NCI-H2171 treated with DMSO at 0.1 percent for 48 hours (cell line): ENCODE measurements around the gene TXNL1.
A peak's percentile ranks its signal among the peaks of the same experiment; 100 is the strongest.
"Not testable (repeated sequence)": the region's sequence is repeated elsewhere in the genome, so short reads cannot be mapped to it uniquely, and the experiment has no call there.

Experiments
- DNase-seq: peaks from one replicate; lab custom pipeline; 2025; lab: John Stamatoyannopoulos, UW

TXNL1 gene

DNA sequence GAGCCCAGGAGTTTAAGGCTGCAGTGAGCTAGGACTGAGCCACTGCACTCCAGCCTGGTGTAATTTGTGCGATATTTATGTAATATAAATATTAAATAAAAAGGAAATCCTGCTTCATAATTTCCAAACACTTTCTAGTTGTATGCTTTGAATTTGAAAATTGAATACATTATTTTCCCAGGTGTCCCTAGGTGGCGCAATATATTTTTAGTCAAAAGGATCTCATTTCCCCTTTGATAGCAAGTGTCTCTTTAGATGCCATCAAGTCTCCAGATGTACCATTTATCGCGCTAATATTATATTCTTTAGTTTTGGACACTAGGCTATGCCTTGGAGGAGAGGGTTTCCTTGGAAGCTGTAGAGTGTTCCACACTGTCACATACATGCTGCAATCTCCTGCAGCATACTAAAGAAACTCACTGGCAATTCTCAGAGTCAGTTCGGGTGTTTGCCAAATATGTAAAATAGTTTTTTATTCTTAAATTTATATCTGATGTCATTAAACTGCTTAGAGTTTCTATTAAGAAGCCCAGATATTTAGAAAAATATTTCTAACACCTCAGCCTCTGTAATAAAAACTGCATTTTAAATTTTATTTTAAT, 7.1 kb upstream of the TXNL1 start:
- DNase-seq, result peak; percentile 23

DNA sequence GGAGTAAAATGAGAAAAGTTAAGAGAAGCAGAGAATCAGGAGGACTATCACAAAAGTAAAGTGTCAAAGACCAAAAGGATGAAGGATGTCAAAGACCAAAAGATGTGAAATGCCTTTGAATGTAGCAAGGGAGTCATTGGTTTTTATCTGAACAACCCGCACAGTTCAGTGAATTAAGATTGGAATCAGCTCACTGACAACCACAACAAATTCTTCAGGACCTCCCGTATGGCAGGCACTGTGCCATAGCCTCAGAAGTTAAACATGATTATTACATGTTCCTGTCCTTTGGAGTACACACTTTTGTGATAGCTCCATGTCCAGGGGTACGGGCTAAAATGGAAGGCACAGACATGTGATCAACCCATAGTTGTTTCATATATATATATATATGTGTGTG, 5.0 kb upstream of the TXNL1 start:
- DNase-seq, result no peak

DNA sequence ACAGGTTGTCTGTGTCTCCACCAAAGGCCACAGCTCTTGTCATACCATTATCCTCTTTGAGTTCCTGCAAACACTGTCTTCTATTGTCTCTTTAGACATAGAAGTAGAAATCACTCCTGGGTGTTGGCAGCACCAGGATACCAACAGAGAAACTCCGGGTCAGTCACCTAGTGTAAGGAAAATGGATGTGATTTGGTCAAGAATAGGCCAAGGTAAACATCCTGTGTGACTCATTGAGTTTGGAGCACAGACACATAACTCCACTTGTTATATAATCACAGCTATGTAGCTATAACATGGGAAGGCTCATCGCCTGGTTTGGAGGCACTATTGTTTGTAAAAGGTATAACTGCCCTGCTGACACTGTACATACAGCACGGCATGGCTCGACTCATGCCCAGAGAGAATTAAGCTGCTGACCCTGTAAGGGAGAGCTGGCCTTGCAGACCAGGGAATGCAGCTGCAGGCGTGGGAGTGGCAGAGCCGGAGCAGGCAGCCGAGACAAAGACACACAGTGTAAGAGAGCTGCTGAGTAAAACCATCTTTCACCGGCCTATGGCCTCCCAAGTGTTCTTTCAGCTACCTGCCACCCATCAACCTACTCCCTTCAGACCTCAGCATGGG, 3.4 kb upstream of the TXNL1 start:
- DNase-seq, result no peak

- DNase-seq, result no peak
Measured at GRCh38 chr18:56639571-56639970, 1.2 kb upstream of the TXNL1 start.

GRCh38 chr18:56639104-56639381, 651 bp upstream of the TXNL1 start:
- peak; percentile 66 for DNase-seq

DNA sequence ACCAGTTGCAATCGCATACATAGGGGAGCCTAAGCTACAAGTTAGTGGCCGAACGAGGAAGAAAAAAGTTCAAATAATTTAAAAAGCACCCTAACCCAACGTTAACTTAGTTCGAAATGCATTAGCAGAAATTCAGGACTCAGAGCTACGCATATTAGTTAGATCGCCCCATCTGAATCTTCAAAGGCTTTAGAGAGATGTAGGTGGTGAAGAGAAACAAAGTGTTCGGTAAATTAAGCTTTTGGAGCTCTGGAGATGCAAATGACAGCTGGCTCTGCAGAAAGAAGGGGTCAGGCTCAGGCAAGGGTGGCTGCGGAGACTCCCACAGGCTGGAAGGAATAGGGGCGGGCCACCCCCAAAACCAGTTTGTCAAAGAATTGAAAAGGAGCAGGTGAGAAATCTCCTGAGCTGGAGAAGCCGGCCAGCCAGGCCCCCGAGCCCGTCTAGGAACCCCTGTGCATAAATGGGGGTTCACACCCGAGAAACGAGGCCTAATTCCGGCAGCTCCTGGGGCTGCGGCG, 621 bp downstream of the TXNL1 start:
- DNase-seq, result no peak

GRCh38 chr18:56637176-56637575, 1.2 kb downstream of the TXNL1 start:
- DNase-seq, result no peak

DNA sequence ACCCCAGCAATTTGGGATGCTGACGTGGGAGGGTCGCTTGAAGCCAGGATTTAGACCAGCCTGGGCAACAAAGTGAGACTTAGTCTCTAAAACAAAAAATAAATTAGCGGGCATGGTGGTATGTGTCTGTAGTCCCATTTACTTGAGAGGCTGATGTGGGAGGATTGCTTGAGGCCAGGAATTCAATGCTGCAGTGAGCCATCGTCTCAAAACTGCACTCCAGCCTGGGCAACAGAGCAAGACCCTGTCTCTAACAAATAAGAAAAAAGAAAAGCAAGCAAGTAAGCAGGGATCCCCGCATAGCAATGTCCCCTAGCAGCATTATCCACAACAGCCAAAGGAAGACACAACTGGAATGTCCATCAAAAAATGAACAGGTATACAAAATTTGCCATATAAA, 3.4 kb downstream of the TXNL1 start:
- no peak for DNase-seq

GRCh38 chr18:56632070-56633022, 6.0 kb downstream of the TXNL1 start:
- DNase-seq, result no peak

GRCh38 chr18:56627991-56628390, 10.4 kb downstream of the TXNL1 start:
- DNase-seq, result no peak

DNA sequence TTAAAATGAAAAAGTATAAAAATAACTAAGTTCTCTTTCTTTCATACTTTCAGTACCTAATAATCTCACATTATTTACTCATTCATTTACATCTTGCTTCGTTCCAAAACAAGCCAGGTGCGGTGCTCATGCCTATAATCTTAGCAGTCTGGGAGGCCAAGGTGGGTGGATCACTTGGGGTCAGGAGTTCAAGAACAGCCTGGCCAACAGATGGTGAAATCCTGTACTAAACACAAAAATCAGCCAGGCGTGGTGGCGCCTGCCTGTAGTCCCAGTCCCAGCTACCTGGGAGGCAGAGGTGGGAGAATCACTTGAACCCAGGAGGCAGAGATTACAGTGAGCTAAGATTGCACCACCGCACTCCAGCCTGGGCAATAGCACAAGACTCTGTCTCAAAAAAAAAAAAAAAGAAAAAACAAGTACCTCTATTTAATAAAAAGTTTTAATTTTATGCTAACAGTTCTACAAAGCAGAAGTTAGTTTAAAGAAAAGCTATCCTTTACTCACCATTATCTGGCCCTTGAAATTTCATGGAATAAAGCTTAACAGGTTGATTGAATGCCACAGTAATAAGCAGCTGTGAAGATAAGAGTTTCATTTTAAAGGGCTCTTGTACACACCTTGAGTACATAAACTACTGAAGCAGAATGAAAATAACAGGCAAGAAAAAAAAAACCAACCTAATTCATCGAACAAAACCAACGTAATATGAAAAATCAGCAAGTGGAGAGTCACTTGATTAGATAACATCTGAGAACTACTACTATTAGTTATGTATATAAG, 22.5 kb downstream of the TXNL1 start:
- peak; percentile 86 for DNase-seq

- no peak for DNase-seq
Measured at GRCh38 chr18:56606618-56607017, 31.8 kb downstream of the TXNL1 start.

DNA sequence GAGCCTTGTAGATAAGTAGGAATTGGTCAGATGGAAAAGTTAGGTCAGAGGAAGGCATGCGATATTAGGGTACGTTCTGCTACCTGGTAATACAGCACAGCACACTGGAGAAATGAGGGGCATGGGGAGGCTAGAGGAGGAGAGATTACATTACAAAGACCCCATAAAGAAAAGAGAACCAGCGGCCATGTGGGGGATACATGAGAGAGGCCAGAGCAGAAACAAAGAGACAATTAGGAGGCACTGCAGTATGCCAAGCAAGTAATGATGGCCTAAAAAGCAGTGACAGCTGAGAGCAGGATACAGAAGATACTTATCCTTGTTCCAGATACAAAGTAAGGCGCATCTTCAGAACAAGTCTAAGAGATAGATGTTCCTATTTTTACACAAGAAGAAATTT, 40.0 kb downstream of the TXNL1 start:
- no peak for DNase-seq

GRCh38 chr18:56593906-56594305, 44.5 kb downstream of the TXNL1 start:
- DNase-seq, result no peak

GRCh38 chr18:56580026-56580425, 58.4 kb downstream of the TXNL1 start:
- DNase-seq, result no peak

GRCh38 chr18:56579451-56579850, 58.9 kb downstream of the TXNL1 start:
- DNase-seq, result no peak

DNA sequence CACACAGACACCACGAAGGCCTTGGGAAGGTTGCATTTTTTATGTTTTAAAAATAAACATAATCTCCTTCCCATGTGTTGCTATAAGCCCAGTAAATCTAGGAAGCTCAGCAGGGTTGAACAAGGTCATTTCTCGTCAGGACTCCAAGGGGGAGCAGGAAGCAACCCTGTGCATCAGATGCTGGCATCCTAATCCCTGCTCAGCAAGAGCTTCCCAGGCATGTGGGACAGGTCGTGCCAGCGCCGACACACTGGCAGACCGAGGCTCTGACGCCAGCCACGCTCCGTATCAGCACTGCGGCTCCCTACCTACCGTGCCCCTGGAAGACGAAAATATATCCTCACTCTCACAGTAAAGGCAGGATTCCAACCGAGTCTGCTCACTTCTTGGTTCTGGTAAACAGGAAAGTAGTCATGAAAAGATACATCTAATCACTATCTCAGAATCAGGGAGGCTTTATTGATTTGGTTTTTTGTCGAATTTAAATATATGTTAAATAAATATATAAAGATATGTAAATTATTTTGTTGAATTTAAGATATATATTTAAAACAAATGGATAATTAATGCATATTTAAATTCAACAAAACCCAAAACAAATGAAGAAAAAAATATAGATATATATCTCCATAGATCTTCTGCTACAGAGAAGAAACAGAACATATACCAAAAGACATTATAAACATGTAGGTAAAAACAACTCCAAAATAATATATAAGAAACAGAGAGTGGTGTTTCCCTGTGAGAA, 61.4 kb downstream of the TXNL1 start:
- no peak for DNase-seq

GRCh38 chr18:56575819-56576663, 62.4 kb downstream of the TXNL1 start:
- peak; percentile 78 for DNase-seq

DNA sequence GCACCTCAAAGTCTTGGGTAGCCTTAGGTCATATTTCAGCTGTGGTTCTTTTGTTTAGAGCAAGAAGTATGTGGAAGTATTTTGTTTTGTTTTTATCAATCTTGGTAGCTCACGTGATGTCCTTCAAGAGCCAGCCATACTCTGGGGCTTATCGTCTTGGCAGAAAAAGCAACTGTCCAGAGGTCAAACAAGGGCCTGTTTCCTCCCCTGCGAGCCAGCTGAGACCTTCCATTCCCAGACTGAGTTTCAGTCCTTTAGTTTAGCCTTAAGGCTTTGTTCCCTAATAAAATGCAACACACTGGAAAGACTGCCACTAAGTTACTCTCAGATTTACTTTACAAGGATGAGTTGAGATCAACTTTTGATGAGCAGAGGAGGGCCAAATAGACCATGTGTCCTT, 63.5 kb downstream of the TXNL1 start:
- no peak for DNase-seq

- DNase-seq, result not testable (repeated sequence)
Measured at GRCh38 chr18:56572267-56572666, 66.1 kb downstream of the TXNL1 start.

DNA sequence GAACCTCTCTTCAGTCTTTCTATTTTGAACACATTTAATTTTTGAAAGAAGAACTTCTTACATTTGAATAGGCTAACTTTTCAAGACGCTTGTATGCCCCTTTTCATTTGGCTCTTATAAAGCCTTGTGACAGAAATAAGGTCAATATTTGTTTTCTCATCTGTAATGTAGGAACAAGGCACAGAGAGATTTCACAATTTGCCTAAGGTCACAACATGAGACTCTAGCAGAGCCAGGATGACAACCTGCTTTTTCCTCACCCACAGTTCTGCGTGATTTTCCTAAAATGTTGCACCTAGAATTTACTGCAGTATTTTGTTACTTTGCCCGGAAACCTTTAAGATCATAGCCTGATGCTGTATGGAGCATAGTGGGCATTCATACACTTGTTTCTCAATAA, 67.4 kb downstream of the TXNL1 start:
- DNase-seq, result no peak
